A549 (cell line): ENCODE measurements around the gene HS6ST2.

Experiments
- CEBPB ChIP-seq, 2 experiments: fragments of >200 bp in 1 of 2; sonication (Bioruptor Twin) in 1 of 2; formaldehyde crosslinking in 1 of 2; IDR thresholded peaks; 2 replicates each; pipeline ENCODE4 v1.6.1; 2012 to 2016
- CTCF ChIP-seq: fragments of >200 bp; sonication (Bioruptor Twin); formaldehyde crosslinking; IDR thresholded peaks from 3 replicates; pipeline ENCODE4 v1.5.1; 2016
- ELK1 ChIP-seq: fragments of 150-350 bp; IDR thresholded peaks from 2 replicates; pipeline ENCODE4 v1.6.1; 2014; ENCODE audit warnings: low read depth, mild to moderate bottlenecking, low read length
- EP300 ChIP-seq, 2 experiments: fragments of >200 bp; sonication (Bioruptor Twin); formaldehyde crosslinking; IDR thresholded peaks; 2 replicates in 1 of 2; 3 replicates in 1 of 2; pipeline ENCODE4 v1.6.1; 2016 to 2017
- FOSL2 ChIP-seq, 2 experiments: fragments of 450-650 bp in 1 of 2; fragments of >200 bp in 1 of 2; sonication (Bioruptor Twin) in 1 of 2; formaldehyde crosslinking; IDR thresholded peaks; 2 replicates each; pipeline versions ENCODE4 v1.5.0 to v1.6.1; 2016 to 2020; ENCODE audit warnings: mild to moderate bottlenecking in 1 of 2, moderate library complexity in 1 of 2
- KDM1A ChIP-seq: fragments of 200-600 bp; sonication (generic); IDR thresholded peaks from 2 replicates; pipeline ENCODE4 v1.6.1; 2016; ENCODE audit warnings: low read depth, mild to moderate bottlenecking
- KDM5A ChIP-seq: fragments of 200-600 bp; sonication (generic); IDR thresholded peaks from 2 replicates; pipeline ENCODE4 v1.6.1; 2016; ENCODE audit warnings: antibody characterized with exemption, mild to moderate bottlenecking
- MAFK ChIP-seq: fragments of 450-650 bp; IDR thresholded peaks from 2 replicates; pipeline ENCODE4 v1.6.1; 2014; ENCODE audit not compliant: partially characterized antibody
- MAX ChIP-seq: IDR thresholded peaks from 2 replicates; pipeline ENCODE4 v1.6.1; 2012
- POLR2A ChIP-seq: IDR thresholded peaks from 2 replicates; pipeline ENCODE4 v1.6.1; 2012; ENCODE audit warnings: mild to moderate bottlenecking, low read length
- POLR2AphosphoS2 ChIP-seq: conservative IDR thresholded peaks from 2 replicates; pipeline ENCODE4 v1.6.1; 2012; ENCODE audit warnings: low read length, improper control_type of control experiment, inconsistent platforms
- REST ChIP-seq: fragments of 200-600 bp; sonication (generic); IDR thresholded peaks from 2 replicates; pipeline ENCODE4 v1.6.1; 2016; ENCODE audit warnings: antibody characterized with exemption, mild to moderate bottlenecking, moderate library complexity
- ZFP36 ChIP-seq: fragments of 450-650 bp; IDR thresholded peaks from 2 replicates; pipeline ENCODE4 v1.6.1; 2014; ENCODE audit warnings: borderline replicate concordance; ENCODE audit not compliant: partially characterized antibody

GRCh38 chrX:132842460-132843238, 115.8 kb downstream of the HS6ST2 start:
- no peak for TF ChIP-seq REST
- TF ChIP-seq ZFP36 = no peak
- TF ChIP-seq MAX = no peak
- no peak for TF ChIP-seq POLR2A
- TF ChIP-seq CTCF = no peak
- no peak for TF ChIP-seq KDM1A
- TF ChIP-seq KDM5A = no peak
- no peak for TF ChIP-seq FOSL2 (IDR thresholded peaks at IDR 0.05)
- no peak for TF ChIP-seq FOSL2 (CRISPR knock-in tag; IDR thresholded peaks at IDR 0.05)
- TF ChIP-seq MAFK = no peak
- TF ChIP-seq EP300 (IDR thresholded peaks at IDR 0.05) = no peak
- no peak for TF ChIP-seq ELK1
- no peak for TF ChIP-seq CEBPB (IDR thresholded peaks at IDR 0.05)
- no peak for TF ChIP-seq POLR2AphosphoS2
